SU-DHL-6 (cell line): ENCODE data around the gene ENOX1.

Experiments
- H2AFZ ChIP-seq: fragments of 200-600 bp; sonication (generic); 2 replicates; pipeline ENCODE4 v1.6.1; 2014; ENCODE audit warnings: low read depth, mild to moderate bottlenecking, moderate library complexity, mixed read lengths, antibody characterized with exemption, low read length; ENCODE audit not compliant: severe bottlenecking
- H3F3A ChIP-seq: fragments of 200-600 bp; shearing (Covaris generic); 2 replicates; pipeline ENCODE4 v1.6.0; 2016; ENCODE audit warnings: antibody characterized with exemption, mild to moderate bottlenecking; ENCODE audit not compliant: insufficient read depth
- H3K27ac ChIP-seq: fragments of 200-600 bp; sonication (generic); 2 replicates; pipeline ENCODE4 v1.5.1; 2016; ENCODE audit warnings: low read depth, mild to moderate bottlenecking, low read length, moderate library complexity, mixed read lengths
- H3K27me3 ChIP-seq: fragments of 200-600 bp; sonication (generic), shearing (Covaris generic); 2 replicates; pipeline ENCODE4 v1.6.0; 2014; ENCODE audit warnings: mild to moderate bottlenecking, low read length
- H3K36me3 ChIP-seq: fragments of 200-600 bp; sonication (generic); 2 replicates; pipeline ENCODE4 v1.6.1; 2014; ENCODE audit warnings: mild to moderate bottlenecking, low read length, mixed read lengths
- H3K4me2 ChIP-seq: fragments of 300-600, 200-600 bp; shearing (Covaris generic), sonication (generic); 2 replicates; pipeline ENCODE4 v1.6.0; 2014; ENCODE audit warnings: low read length, low read depth, mild to moderate bottlenecking; ENCODE audit not compliant: poor library complexity, severe bottlenecking
- H3K4me3 ChIP-seq: fragments of 200-600 bp; sonication (generic); 2 replicates; pipeline ENCODE4 v1.5.1; 2014; ENCODE audit warnings: antibody characterized with exemption, low read length, mild to moderate bottlenecking, mixed read lengths; ENCODE audit not compliant: insufficient read depth, poor library complexity, severe bottlenecking
- H3K79me2 ChIP-seq: fragments of 200-600 bp; sonication (generic); 2 replicates; pipeline ENCODE4 v1.6.1; 2014; ENCODE audit warnings: mild to moderate bottlenecking, low read length, moderate library complexity; ENCODE audit not compliant: insufficient read depth
- H3K9ac ChIP-seq: fragments of 200-600 bp; sonication (generic); 2 replicates; pipeline ENCODE4 v1.7.0; 2014; ENCODE audit warnings: mild to moderate bottlenecking, low read length
- H3K9me2 ChIP-seq: fragments of 200-600 bp; sonication (generic); replicated peaks from 2 replicates; pipeline ENCODE4 v1.6.1; 2014; ENCODE audit warnings: low read length; ENCODE audit not compliant: insufficient read depth
- H3K9me3 ChIP-seq: fragments of 200-600 bp; sonication (generic); 2 replicates; pipeline ENCODE4 v1.6.1; 2014; ENCODE audit warnings: low read length, mixed read lengths; ENCODE audit not compliant: insufficient read depth
- H4K20me1 ChIP-seq: fragments of 200-600 bp; sonication (generic); 2 replicates; pipeline ENCODE4 v1.6.1; 2014; ENCODE audit warnings: low read depth, mild to moderate bottlenecking, antibody characterized with exemption, low read length, moderate library complexity, mixed read lengths
- EZH2phosphoT487 ChIP-seq: fragments of 200-600 bp; sonication (generic), shearing (Covaris generic); conservative IDR thresholded peaks from 2 replicates; pipeline ENCODE4 v1.6.1; 2018; ENCODE audit warnings: mild to moderate bottlenecking, antibody characterized with exemption, low read length, moderate library complexity, mixed read lengths
- TF ChIP-seq, protein P1 (sequence below): fragments of 200-600 bp; sonication (generic); IDR thresholded peaks from one replicate; pipeline ENCODE4 v1.5.1; 2017; ENCODE audit warnings: antibody characterized with exemption, mild to moderate bottlenecking, low read length, moderate library complexity; ENCODE audit not compliant: insufficient read depth, poor library complexity, severe bottlenecking

The ENOX1 gene

DNA sequence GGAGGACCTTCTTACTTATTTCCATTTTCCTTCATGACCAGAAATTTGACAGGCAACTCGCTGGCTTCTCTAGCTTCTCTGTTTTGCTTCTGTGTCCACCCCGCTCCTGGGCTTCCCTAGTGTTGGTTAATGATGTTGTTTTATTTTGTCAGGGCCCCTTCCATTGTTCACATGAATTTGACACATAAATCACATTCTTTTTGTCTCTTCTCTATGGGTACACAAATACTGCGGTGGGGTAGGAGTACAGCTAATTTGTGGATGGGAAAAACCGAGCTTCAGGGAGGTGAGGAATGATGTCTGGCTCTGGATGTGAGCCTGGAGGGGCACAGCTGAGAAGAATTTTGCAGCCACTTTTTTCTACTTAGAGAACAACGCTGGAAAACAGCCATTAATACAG lies 563.6 kb downstream of the ENOX1 start:
- H3K27ac ChIP-seq = no peak overlapping the region
- H3K9ac ChIP-seq = no peak overlapping the region
- no peaks in the 10 kb centered on the region for H3K36me3 ChIP-seq
- no peaks in the 10 kb centered on the region for H3K9me3 ChIP-seq
- no peaks in the 10 kb centered on the region for H3K27me3 ChIP-seq
- H3K4me3 ChIP-seq = no peak overlapping the region
- no peaks in the 10 kb centered on the region for H3K9me2 ChIP-seq
- H3K79me2 ChIP-seq = no peaks in the 10 kb centered on the region
- H2AFZ ChIP-seq = no peak overlapping the region
- TF ChIP-seq, protein P1, sequence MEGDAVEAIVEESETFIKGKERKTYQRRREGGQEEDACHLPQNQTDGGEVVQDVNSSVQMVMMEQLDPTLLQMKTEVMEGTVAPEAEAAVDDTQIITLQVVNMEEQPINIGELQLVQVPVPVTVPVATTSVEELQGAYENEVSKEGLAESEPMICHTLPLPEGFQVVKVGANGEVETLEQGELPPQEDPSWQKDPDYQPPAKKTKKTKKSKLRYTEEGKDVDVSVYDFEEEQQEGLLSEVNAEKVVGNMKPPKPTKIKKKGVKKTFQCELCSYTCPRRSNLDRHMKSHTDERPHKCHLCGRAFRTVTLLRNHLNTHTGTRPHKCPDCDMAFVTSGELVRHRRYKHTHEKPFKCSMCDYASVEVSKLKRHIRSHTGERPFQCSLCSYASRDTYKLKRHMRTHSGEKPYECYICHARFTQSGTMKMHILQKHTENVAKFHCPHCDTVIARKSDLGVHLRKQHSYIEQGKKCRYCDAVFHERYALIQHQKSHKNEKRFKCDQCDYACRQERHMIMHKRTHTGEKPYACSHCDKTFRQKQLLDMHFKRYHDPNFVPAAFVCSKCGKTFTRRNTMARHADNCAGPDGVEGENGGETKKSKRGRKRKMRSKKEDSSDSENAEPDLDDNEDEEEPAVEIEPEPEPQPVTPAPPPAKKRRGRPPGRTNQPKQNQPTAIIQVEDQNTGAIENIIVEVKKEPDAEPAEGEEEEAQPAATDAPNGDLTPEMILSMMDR = no peak
- no peak for TF ChIP-seq EZH2phosphoT487
- no peaks in the 10 kb centered on the region for H3F3A ChIP-seq
- H3K4me2 ChIP-seq = no peak overlapping the region
- no peaks in the 10 kb centered on the region for H4K20me1 ChIP-seq

DNA sequence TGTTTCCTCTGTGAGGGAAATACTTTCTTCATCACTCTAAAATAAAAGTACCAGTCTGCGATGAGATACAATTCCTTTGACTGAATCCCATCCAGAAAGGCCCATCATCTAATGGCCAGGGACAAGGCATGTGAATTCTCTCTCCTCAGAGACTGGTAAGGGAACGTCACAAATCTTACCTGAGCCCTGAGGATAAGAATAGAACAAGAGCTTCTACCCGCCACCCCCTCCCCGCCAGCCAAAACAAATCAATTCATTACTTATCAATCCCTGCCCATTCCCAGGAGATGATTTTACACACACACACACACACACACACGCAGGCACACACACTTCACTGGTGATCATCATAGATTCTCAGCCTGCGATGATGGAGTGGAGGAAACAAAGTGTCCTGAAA lies 564.7 kb downstream of the ENOX1 start:
- Histone ChIP-seq H3K79me2 (no peaks in the 10 kb centered on the region), H3K9ac (no peak overlapping the region), H3K9me2 (no peaks in the 10 kb centered on the region), H4K20me1 (no peaks in the 10 kb centered on the region), H3K27ac (no peak overlapping the region), H3K4me3 (no peak overlapping the region), H3K9me3 (no peaks in the 10 kb centered on the region), H3K27me3 (no peaks in the 10 kb centered on the region), H3K4me2 (no peak overlapping the region), H3F3A (no peaks in the 10 kb centered on the region), H3K36me3 (no peaks in the 10 kb centered on the region), H2AFZ (no peak overlapping the region)
- TF ChIP-seq, protein P1 = no peak
- TF ChIP-seq EZH2phosphoT487 = no peak

DNA sequence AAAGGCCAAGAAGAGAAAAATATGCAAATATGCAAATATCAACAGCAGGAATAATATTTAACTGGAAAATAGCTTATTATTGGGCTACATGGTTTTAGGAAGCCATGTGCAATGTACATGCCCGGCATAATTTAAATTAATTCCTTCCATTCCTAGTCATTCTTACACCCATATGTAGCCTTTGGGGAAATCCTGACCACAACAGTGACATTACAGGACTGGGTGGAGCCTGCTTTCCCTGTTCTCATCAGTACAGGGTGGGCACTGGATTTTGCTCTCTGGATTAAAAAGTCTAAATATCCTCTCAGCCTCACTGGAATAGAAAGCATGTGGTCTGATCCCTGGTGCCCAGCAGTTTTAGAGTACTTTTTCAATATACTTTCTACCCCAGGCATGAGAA lies 565.2 kb downstream of the ENOX1 start:
- Histone ChIP-seq H3K4me3 (no peak overlapping the region), H3K9me3 (no peaks in the 10 kb centered on the region), H3K27ac (no peak overlapping the region), H3F3A (no peaks in the 10 kb centered on the region), H3K36me3 (no peaks in the 10 kb centered on the region), H3K4me2 (no peak overlapping the region), H2AFZ (no peak overlapping the region), H3K9me2 (no peaks in the 10 kb centered on the region), H3K27me3 (no peaks in the 10 kb centered on the region), H4K20me1 (no peaks in the 10 kb centered on the region), H3K79me2 (no peaks in the 10 kb centered on the region), H3K9ac (no peak overlapping the region)
- no peak for TF ChIP-seq EZH2phosphoT487
- TF ChIP-seq, protein P1 = no peak
